K562 (cell line): ENCODE data around the gene SGCB. TPM values are rescaled to one million over a fixed set of nuclear protein-coding genes. Genes with fewer than 3 reads are reported as not detected.

Experiments
- ATAC-seq: fragments of 200-7000 bp; cut with Tn5 transposase; 3 replicates; pipeline ENCODE4 v1.9.1; 2020; ENCODE audit warnings: moderate library complexity
- BruUV-seq: library from RNA; stranded (reverse); fragments of 400-500 nt; replicated peaks from 2 replicates; lab custom pipeline; 2021; lab: Mats Ljungman, UMichigan
- CTCF ChIA-PET: fragments of 300-600 bp; formaldehyde crosslinking; extraction: SDS; loops from one replicate; lab custom pipeline; 2021; ENCODE audit warnings: low intra/inter-chr PET ratio; lab: Yijun Ruan, JAX
- POLR2A ChIA-PET: fragments of 300-600, 350-650 bp; sonication (Branson Sonifier 250); formaldehyde crosslinking; extraction: SDS; loops from one replicate; lab custom pipeline; 2021; ENCODE audit warnings: antibody characterized with exemption, inconsistent platforms; lab: Yijun Ruan, JAX
- DNase-seq, 4 experiments: peaks; one replicate each; pipeline versions ENCODE4 v3.0.0 to v3.0.0-alpha.2; 2011 to 2018; ENCODE audit warnings: low spot score in 3 of 4, mixed read lengths in 3 of 4; ENCODE audit errors: extremely low read depth in 1 of 4
- FAIRE-seq: peaks from 2 replicates; lab custom pipeline; 2011; peaks lifted over from hg19 to GRCh38; lab: Jason Lieb, UNC
- H2AFZ ChIP-seq: 2 replicates; pipeline ENCODE4 v1.6.0; 2011; ENCODE audit warnings: low read depth, low read length, control low read depth, inconsistent platforms
- H3K27ac ChIP-seq: fragments of 200-600 bp; 3 replicates; pipeline ENCODE4 v1.8.0; 2011; ENCODE audit warnings: low read depth, mild to moderate bottlenecking, control low read depth, inconsistent platforms, low read length, moderate library complexity, mixed read lengths; ENCODE audit errors: extremely low read depth
- H3K27me3 ChIP-seq, 2 experiments: fragments of 300-600 bp in 1 of 2; 2 replicates in 1 of 2; 3 replicates in 1 of 2; pipeline versions ENCODE4 v1.6.0 to v1.8.0; 2011; ENCODE audit warnings: inconsistent platforms in 2 of 2, low read length in 2 of 2, mild to moderate bottlenecking in 1 of 2, mixed read lengths in 1 of 2, moderate library complexity in 1 of 2; ENCODE audit not compliant: control insufficient read depth in 2 of 2, insufficient read depth in 2 of 2
- H3K36me3 ChIP-seq: fragments of 300-600 bp; 3 replicates; pipeline ENCODE4 v1.8.0; 2011; ENCODE audit warnings: mild to moderate bottlenecking, low read length, inconsistent platforms; ENCODE audit not compliant: control insufficient read depth, insufficient read depth
- H3K4me1 ChIP-seq, 2 experiments: fragments of 200-600 bp in 1 of 2; replicated peaks in 1 of 2; 2 replicates in 1 of 2; 3 replicates in 1 of 2; pipeline versions ENCODE4 v1.5.1 to v1.8.0; 2011; ENCODE audit warnings: inconsistent platforms in 2 of 2, low read length in 2 of 2, mild to moderate bottlenecking in 1 of 2, mixed read lengths in 1 of 2, moderate library complexity in 1 of 2; ENCODE audit not compliant: control insufficient read depth in 2 of 2, insufficient read depth in 2 of 2
- H3K4me2 ChIP-seq: 2 replicates; pipeline ENCODE4 v1.6.1; 2011; ENCODE audit warnings: low read length, control low read depth, inconsistent platforms, mixed read lengths; ENCODE audit not compliant: insufficient read depth
- H3K4me3 ChIP-seq: fragments of 200-600 bp; sonication (generic), shearing (Covaris generic); 2 replicates; pipeline ENCODE4 v1.5.1; 2016; ENCODE audit warnings: control low read depth, inconsistent platforms
- H3K79me2 ChIP-seq: fragments of 200-600 bp; 3 replicates; pipeline ENCODE4 v1.8.0; 2011; ENCODE audit warnings: low read length, inconsistent platforms; ENCODE audit not compliant: control insufficient read depth, insufficient read depth
- H3K9ac ChIP-seq, 2 experiments: 2 replicates each; pipeline versions ENCODE4 v1.6.0 to v1.6.1; 2011; ENCODE audit warnings: low read depth in 2 of 2, low read length in 2 of 2, control low read depth in 1 of 2, inconsistent platforms in 1 of 2, mild to moderate bottlenecking in 1 of 2, mixed read lengths in 1 of 2; ENCODE audit not compliant: insufficient read depth in 1 of 2
- H3K9me1 ChIP-seq: one replicate; pipeline ENCODE4 v1.6.0; 2011; ENCODE audit warnings: inconsistent platforms, mild to moderate bottlenecking, low read length, moderate library complexity; ENCODE audit not compliant: control insufficient read depth, insufficient read depth
- H3K9me3 ChIP-seq: replicated peaks from 2 replicates; pipeline ENCODE4 v1.5.1; 2011; ENCODE audit warnings: low read depth, low read length, inconsistent platforms; ENCODE audit not compliant: control insufficient read depth, insufficient read depth
- H4K20me1 ChIP-seq: replicated peaks from 2 replicates; pipeline ENCODE4 v1.6.1; 2011; ENCODE audit warnings: low read length, inconsistent platforms, mixed read lengths; ENCODE audit not compliant: control insufficient read depth, insufficient read depth
- BRF1 ChIP-seq: IDR thresholded peaks from 3 replicates; pipeline ENCODE4 v1.6.1; 2011; ENCODE audit warnings: borderline replicate concordance, mild to moderate bottlenecking; ENCODE audit not compliant: insufficient read length; ENCODE audit errors: extremely low read depth
- LEF1 ChIP-seq: fragments of 450-650 bp; IDR thresholded peaks from 2 replicates; pipeline ENCODE4 v1.6.1; 2016; ENCODE audit warnings: mild to moderate bottlenecking
- ZBTB1 ChIP-seq: sonication (generic); formaldehyde crosslinking; IDR thresholded peaks from 2 replicates; pipeline ENCODE4 v1.8.1; 2023; ENCODE audit warnings: missing genetic modification reagents, low read depth, mild to moderate bottlenecking, borderline replicate concordance
- ZNF764 ChIP-seq: fragments of 250-450 bp; sonication (Bioruptor Pico); IDR thresholded peaks from 2 replicates; pipeline ENCODE4 v1.4.0; 2020; ENCODE audit warnings: low read depth, mild to moderate bottlenecking, moderate library complexity
- WGBS: fragments of 100-300 bp; shearing (Covaris generic); methylation state at CpG from one replicate; pipeline ENCODE4 v1.1.6; 2016; ENCODE audit warnings: low coverage, mixed read lengths; ENCODE audit not compliant: insufficient coverage; ENCODE audit errors: missing lambda C conversion rate; 5-methylcytosine and 5-hydroxymethylcytosine counted together
- in situ Hi-C: fragments of 300-500 bp; cut with MboI; formaldehyde crosslinking; loops from 4 replicates; pipeline ENCODE4 v1.15.0; 2018; ENCODE audit warnings: inconsistent platforms, mixed read lengths
- intact Hi-C: fragments of 100-400 bp; cut with micrococcal nuclease; formaldehyde crosslinking; loops from 2 replicates; pipeline ENCODE4 v1.14.2; 2022
- polyA plus RNA-seq, 8 experiments: library from polyadenylated mRNA; depleted of rRNA in 4 of 8; stranded (reverse) in 5 of 8; unstranded in 3 of 8; fragments of >200 nt; fragmentation: Nextera tagmentation in 2 of 8; fragmentation: Illumina TruSeq in 1 of 8; extraction: Ambion mirVana in 2 of 8; extraction: Trizol in 1 of 8; gene quantifications; 2 replicates each; pipeline versions ENCODE4 v1.2.1 to v1.2.3, GENCODE V29; 2011 to 2014; ENCODE audit warnings: inconsistent platforms in 1 of 8, missing spikeins in 1 of 8
- total RNA-seq, 7 experiments: library from RNA; depleted of rRNA in 6 of 7; stranded (reverse); fragments of >200 nt in 6 of 7; fragmentation: Illumina TruSeq in 2 of 7; extraction: Trizol in 2 of 7; gene quantifications; 2 replicates each; pipeline versions ENCODE4 v1.2.1 to v1.2.3, GENCODE V29; 2011 to 2021; ENCODE audit warnings: low replicate concordance in 1 of 7

SGCB gene
- total and polyA plus RNA-seq, 9 of the 15 experiments (the other 6 are each of a cell fraction or from before 2014, with no cell fraction given): 0.01 to 0.20 (median 0.07) TPM; not detected in 3

DNA sequence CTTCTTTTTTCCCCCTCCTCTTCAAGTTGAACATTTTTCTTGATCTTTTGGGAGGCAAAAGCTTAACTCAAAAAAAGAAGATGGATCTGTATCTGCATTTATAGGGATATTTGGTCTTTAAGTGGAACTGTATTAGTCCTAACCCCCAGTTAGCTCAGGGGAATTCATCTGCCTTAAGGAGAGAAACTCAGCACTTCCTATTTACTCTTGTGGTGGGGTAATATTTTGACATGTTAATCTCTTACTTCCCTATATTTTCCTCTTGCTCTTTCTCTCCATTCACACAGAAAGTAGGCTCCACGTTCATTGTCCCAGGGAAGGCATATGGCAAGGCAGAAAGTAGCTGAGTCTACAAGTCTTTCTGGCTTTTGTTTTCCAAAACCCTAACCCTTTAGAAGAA is 23.2 kb downstream of the SGCB start (continued):
- no peak for TF ChIP-seq ZBTB1 (CRISPR knock-in tag)

GRCh38 chr4:52012651-52013050 is 25.4 kb downstream of the SGCB start:
- intact Hi-C loops: no loop called here

GRCh38 chr4:52010986-52011385 is 27.1 kb downstream of the SGCB start:
- no peaks in the 10 kb centered on the region for H3K9me1 ChIP-seq
- ChIA-PET CTCF (no interaction called here), POLR2A (no interaction called here)
- intact Hi-C loops: no loop called here
- H3K79me2 ChIP-seq: no peaks in the 10 kb centered on the region
- TF ChIP-seq LEF1: no peak
- no peaks in the 10 kb centered on the region for H3K27me3 ChIP-seq
- in situ Hi-C loops: no loop called here
- no peaks in the 10 kb centered on the region for H3K36me3 ChIP-seq
- no peak overlapping the region for H3K27ac ChIP-seq
- H2AFZ ChIP-seq: no peak overlapping the region
- H4K20me1 ChIP-seq: no peaks in the 10 kb centered on the region
- no peaks in the 10 kb centered on the region for H3K9me3 ChIP-seq
- FAIRE-seq: no peak
- ATAC-seq: no peak
- BruUV-seq: no TSS peak
- no peak overlapping the region for H3K4me2 ChIP-seq
- no peak for DNase-seq
- no peak overlapping the region for H3K9ac ChIP-seq
- H3K4me1 ChIP-seq: no peaks in the 10 kb centered on the region
- no peak overlapping the region for H3K4me3 ChIP-seq
- 0% methylated on average over 2 of the region's 2 CpGs for WGBS

More at GRCh38 chr4:52012651-52013050, 25.4 kb downstream of the SGCB start:
- WGBS: 0% methylated on average over 1 of the region's 1 CpG
- Histone ChIP-seq H3K36me3 (no peaks in the 10 kb centered on the region), H4K20me1 (no peaks in the 10 kb centered on the region), H3K4me3 (no peak overlapping the region), H3K79me2 (no peaks in the 10 kb centered on the region), H3K4me2 (no peak overlapping the region), H3K27ac (no peak overlapping the region), H2AFZ (no peak overlapping the region), H3K9ac (no peak overlapping the region), H3K9me3 (no peaks in the 10 kb centered on the region), H3K4me1 (no peaks in the 10 kb centered on the region), H3K27me3 (no peaks in the 10 kb centered on the region), H3K9me1 (no peaks in the 10 kb centered on the region)
- no TSS peak for BruUV-seq
- CTCF ChIA-PET: no interaction called here
- POLR2A ChIA-PET: no interaction called here
- ATAC-seq (no peak), FAIRE-seq (no peak), DNase-seq (no peak)
- in situ Hi-C loops: no loop called here
- TF ChIP-seq ZNF764 (no peak), BRF1 (no peak)
